ENCODE data around the gene ACSL1. TPM values are rescaled to one million over a fixed set of nuclear protein-coding genes. Genes with fewer than 3 reads are reported as not detected.
"Not testable (repeated sequence)": the region's sequence is repeated elsewhere in the genome, so short reads cannot be mapped to it uniquely, and the experiment has no call there.

ACSL1 gene
- polyA plus RNA-seq, 1 experiment, result 8.1 TPM

DNA sequence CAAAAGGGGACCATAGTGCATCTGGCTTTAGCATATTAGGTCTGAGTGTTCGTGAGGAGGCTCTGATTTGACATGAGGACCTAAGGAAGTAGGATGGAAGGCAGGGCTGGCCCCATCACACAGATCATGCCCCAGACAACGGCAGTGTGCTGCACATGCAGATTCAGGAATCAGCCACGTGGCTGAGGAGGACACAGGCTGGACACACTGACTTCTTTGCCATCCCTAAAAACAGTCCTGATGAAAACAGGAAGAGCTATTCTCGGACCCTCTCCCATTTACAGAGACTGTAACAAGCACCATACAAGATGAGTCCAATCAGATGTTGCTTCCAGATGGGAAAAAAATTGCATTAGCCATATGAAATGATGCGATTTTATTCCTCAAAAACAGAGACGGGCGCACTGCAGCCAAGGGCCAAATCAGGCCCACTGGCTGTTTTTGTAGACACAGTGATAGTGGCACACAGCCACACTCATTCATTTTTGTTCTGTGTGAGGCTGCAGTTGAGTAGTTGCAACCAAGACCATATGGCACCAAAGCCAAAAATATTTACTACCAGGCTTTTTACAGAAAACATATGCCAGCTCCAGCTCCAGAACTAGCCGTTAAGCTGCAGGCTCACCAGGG, 41.0 kb downstream of the ACSL1 start:
- TF ChIP-seq, protein P1, sequence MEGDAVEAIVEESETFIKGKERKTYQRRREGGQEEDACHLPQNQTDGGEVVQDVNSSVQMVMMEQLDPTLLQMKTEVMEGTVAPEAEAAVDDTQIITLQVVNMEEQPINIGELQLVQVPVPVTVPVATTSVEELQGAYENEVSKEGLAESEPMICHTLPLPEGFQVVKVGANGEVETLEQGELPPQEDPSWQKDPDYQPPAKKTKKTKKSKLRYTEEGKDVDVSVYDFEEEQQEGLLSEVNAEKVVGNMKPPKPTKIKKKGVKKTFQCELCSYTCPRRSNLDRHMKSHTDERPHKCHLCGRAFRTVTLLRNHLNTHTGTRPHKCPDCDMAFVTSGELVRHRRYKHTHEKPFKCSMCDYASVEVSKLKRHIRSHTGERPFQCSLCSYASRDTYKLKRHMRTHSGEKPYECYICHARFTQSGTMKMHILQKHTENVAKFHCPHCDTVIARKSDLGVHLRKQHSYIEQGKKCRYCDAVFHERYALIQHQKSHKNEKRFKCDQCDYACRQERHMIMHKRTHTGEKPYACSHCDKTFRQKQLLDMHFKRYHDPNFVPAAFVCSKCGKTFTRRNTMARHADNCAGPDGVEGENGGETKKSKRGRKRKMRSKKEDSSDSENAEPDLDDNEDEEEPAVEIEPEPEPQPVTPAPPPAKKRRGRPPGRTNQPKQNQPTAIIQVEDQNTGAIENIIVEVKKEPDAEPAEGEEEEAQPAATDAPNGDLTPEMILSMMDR (IDR thresholded peaks at IDR 0.05; ENCODE audit: insufficient read depth, low read depth, low read length), result no peak
- Histone ChIP-seq H3K4me3 (ENCODE audit: low read depth, low read length) (no peak overlapping the region), H3K36me3 (ENCODE audit: control insufficient read depth, insufficient read depth, low read length) (peaks cover 7% of the 10 kb centered on the region), H3K27me3 (ENCODE audit: control insufficient read depth, insufficient read depth, low read length) (no peaks in the 10 kb centered on the region)
- no peak for DNase-seq (ENCODE audit: low read depth)
- ChIA-PET POLR2A (no interaction called here), CTCF (interaction anchor here (1.1 kb wide), 1 partner anchor 16 kb away, joined by 3 read pairs; no protein-coding TSS in a partner anchor)

- POLR2A ChIA-PET, result interaction anchor here (0.6 kb wide), 1 partner anchor 49 kb away, joined by 5 read pairs; the partner anchor contains the start of gene CENPU
- no peak for DNase-seq (ENCODE audit: low read depth)
- TF ChIP-seq, protein P1 (IDR thresholded peaks at IDR 0.05; ENCODE audit: insufficient read depth, low read depth, low read length), result no peak
- CTCF ChIA-PET, result interaction anchor here (0.5 to 0.9 kb wide), 2 partner anchors 9 to 14 kb away, joined by 3 to 4 read pairs; no protein-coding TSS in a partner anchor
- peaks cover 6% of the 10 kb centered on the region for H3K36me3 ChIP-seq (ENCODE audit: control insufficient read depth, insufficient read depth, low read length)
- no peaks in the 10 kb centered on the region for H3K27me3 ChIP-seq (ENCODE audit: control insufficient read depth, insufficient read depth, low read length)
- no peak overlapping the region for H3K4me3 ChIP-seq (ENCODE audit: low read depth, low read length)
Observed at GRCh38 chr4:184782731-184783373, 42.9 kb downstream of the ACSL1 start.

GRCh38 chr4:184779160-184779559, 46.6 kb downstream of the ACSL1 start:
- CTCF ChIA-PET; POLR2A ChIA-PET; H3K4me3 ChIP-seq (ENCODE audit: low read depth, low read length): not testable (repeated sequence)

DNA sequence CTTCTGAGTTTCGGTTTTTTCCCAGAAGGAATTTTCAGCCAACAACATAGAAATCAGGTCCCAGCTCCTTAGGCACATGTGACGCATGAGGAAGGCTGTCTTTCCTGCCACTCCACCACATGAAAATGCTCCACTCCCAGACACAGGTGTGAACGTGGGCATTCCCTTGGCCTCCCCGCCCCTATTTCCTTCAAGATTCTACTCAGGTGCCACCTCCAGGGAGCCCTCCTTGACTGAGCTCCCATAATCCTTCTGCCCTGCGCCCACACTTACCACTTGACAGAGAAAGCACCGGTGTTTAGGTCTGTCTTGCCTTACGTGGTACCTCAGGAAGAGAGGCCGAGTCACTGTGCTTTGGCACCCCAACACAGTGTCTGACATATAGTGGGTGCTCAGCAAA, 47.4 kb downstream of the ACSL1 start:
- no peak for DNase-seq (ENCODE audit: low read depth)
- CTCF ChIA-PET, result interaction anchor here (1.4 kb wide), 1 partner anchor 14 kb away, joined by 3 read pairs; no protein-coding TSS in a partner anchor
- TF ChIP-seq, protein P1 (IDR thresholded peaks at IDR 0.05; ENCODE audit: insufficient read depth, low read depth, low read length), result no peak
- Histone ChIP-seq H3K4me3 (ENCODE audit: low read depth, low read length) (no peak overlapping the region), H3K36me3 (ENCODE audit: control insufficient read depth, insufficient read depth, low read length) (peaks cover 6% of the 10 kb centered on the region), H3K27me3 (ENCODE audit: control insufficient read depth, insufficient read depth, low read length) (no peaks in the 10 kb centered on the region)
- POLR2A ChIA-PET, result no interaction called here

More at GRCh38 chr4:184779160-184779559, 46.6 kb downstream of the ACSL1 start:
- not testable (repeated sequence) for H3K36me3 ChIP-seq (ENCODE audit: control insufficient read depth, insufficient read depth, low read length); DNase-seq (ENCODE audit: low read depth); H3K27me3 ChIP-seq (ENCODE audit: control insufficient read depth, insufficient read depth, low read length)

DNA sequence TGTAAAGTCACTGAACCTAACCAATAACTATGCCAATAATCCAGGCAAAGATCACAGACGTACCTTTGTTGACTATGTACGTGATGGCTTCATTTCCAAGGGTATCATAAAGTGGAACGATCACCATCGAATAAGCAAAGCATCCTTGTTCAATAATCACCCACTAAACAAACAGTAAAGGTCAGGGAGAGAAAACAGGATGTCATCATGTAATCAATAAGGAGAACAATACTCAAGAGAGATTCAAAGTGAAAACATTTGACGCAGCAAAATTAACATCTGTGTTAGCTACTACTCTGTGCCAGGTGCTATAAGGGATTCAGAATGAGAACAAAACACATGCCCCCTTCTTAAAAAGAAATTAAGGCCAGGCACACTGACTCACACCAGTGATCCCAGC, 48.9 kb downstream of the ACSL1 start:
- H3K27me3 ChIP-seq (ENCODE audit: control insufficient read depth, insufficient read depth, low read length), result no peaks in the 10 kb centered on the region

More for the DNA sequence above, 48.9 kb downstream of the ACSL1 start:
- TF ChIP-seq, protein P1 (IDR thresholded peaks at IDR 0.05; ENCODE audit: insufficient read depth, low read depth, low read length), result no peak
- Histone ChIP-seq H3K4me3 (ENCODE audit: low read depth, low read length) (no peak overlapping the region), H3K36me3 (ENCODE audit: control insufficient read depth, insufficient read depth, low read length) (no peaks in the 10 kb centered on the region)
- ChIA-PET POLR2A (no interaction called here), CTCF (no interaction called here)
- no peak for DNase-seq (ENCODE audit: low read depth)

Data from BJ (cell line).